OCI-LY7 (cell line): ENCODE measurements around the gene LEF1. TPM values are rescaled to one million over a fixed set of nuclear protein-coding genes. Genes with fewer than 3 reads are reported as not detected.

Experiments
- BruUV-seq: library from RNA; stranded (reverse); fragments of 400-500 nt; replicated peaks from 2 replicates; lab custom pipeline; 2021; lab: Mats Ljungman, UMichigan
- CTCF ChIA-PET: fragments of 300-600 bp; sonication (Branson Sonifier 250); formaldehyde crosslinking; loops from one replicate; lab custom pipeline; 2022; ENCODE audit warnings: antibody characterized with exemption; ENCODE audit not compliant: unreplicated experiment; lab: Charles Lee
- POLR2A ChIA-PET: fragments of 300-600 bp; sonication (Branson Sonifier 250); formaldehyde crosslinking; loops from one replicate; lab custom pipeline; 2022; ENCODE audit warnings: antibody characterized with exemption; lab: Charles Lee
- DNase-seq: peaks from one replicate; pipeline ENCODE4 v3.0.0-alpha.2; 2015; ENCODE audit warnings: low spot score
- H2AFZ ChIP-seq: fragments of 200-600 bp; sonication (generic), shearing (Covaris generic); 2 replicates; pipeline ENCODE4 v1.6.1; 2014; ENCODE audit warnings: mild to moderate bottlenecking, antibody characterized with exemption, low read length, moderate library complexity
- H3K27ac ChIP-seq: fragments of 200-600 bp; sonication (generic); 2 replicates; pipeline ENCODE4 v1.5.1; 2014; ENCODE audit warnings: mixed run types, low read depth, mild to moderate bottlenecking, moderate library complexity, low read length, inconsistent platforms; ENCODE audit not compliant: poor library complexity, severe bottlenecking
- H3K36me3 ChIP-seq: fragments of 200-600 bp; sonication (generic); 2 replicates; pipeline ENCODE4 v1.6.1; 2014; ENCODE audit warnings: mild to moderate bottlenecking, antibody characterized with exemption, low read length, moderate library complexity, mixed read lengths; ENCODE audit not compliant: insufficient read depth
- H3K4me1 ChIP-seq: fragments of 200-600 bp; sonication (generic); 2 replicates; pipeline ENCODE4 v1.5.1; 2014; ENCODE audit warnings: mild to moderate bottlenecking, low read length; ENCODE audit not compliant: insufficient read depth, poor library complexity, severe bottlenecking
- H3K4me2 ChIP-seq: fragments of 200-600 bp; sonication (generic); 2 replicates; pipeline ENCODE4 v1.6.1; 2014; ENCODE audit warnings: mild to moderate bottlenecking, low read length
- H3K4me3 ChIP-seq: fragments of 200-600 bp; sonication (generic); 2 replicates; pipeline ENCODE4 v1.5.1; 2014; ENCODE audit warnings: mild to moderate bottlenecking, low read depth, low read length; ENCODE audit not compliant: poor library complexity, severe bottlenecking
- H3K79me2 ChIP-seq: fragments of 200-600 bp; sonication (generic); 2 replicates; pipeline ENCODE4 v1.6.1; 2016; ENCODE audit warnings: low read depth, mild to moderate bottlenecking, low read length, moderate library complexity, mixed read lengths; ENCODE audit not compliant: insufficient read depth
- H3K9me2 ChIP-seq: fragments of 200-600 bp; sonication (generic); 2 replicates; pipeline ENCODE4 v1.6.1; 2016; ENCODE audit warnings: mild to moderate bottlenecking, low read length, mixed read lengths; ENCODE audit not compliant: insufficient read depth
- H3K9me3 ChIP-seq: fragments of 200-600 bp; sonication (generic); 2 replicates; pipeline ENCODE4 v1.6.1; 2014; ENCODE audit warnings: mild to moderate bottlenecking, mixed run types, low read length, mixed read lengths
- H4K20me1 ChIP-seq: fragments of 200-600 bp; sonication (generic); 2 replicates; pipeline ENCODE4 v1.6.1; 2014; ENCODE audit warnings: mild to moderate bottlenecking, antibody characterized with exemption, low read length, moderate library complexity, mixed read lengths; ENCODE audit not compliant: insufficient read depth
- EZH2phosphoT487 ChIP-seq: fragments of 200-600 bp; sonication (generic); IDR thresholded peaks from 2 replicates; pipeline ENCODE4 v1.6.1; 2018; ENCODE audit warnings: low read depth, borderline replicate concordance, mild to moderate bottlenecking, mixed run types, antibody characterized with exemption, low read length, moderate library complexity, mixed read lengths
- intact Hi-C: fragments of 100-400 bp; cut with micrococcal nuclease; formaldehyde crosslinking; loops from one replicate; pipeline ENCODE4 v1.10.0; 2022; ENCODE audit not compliant: unreplicated experiment
- total RNA-seq, 2 experiments: library from RNA; depleted of rRNA in 1 of 2; stranded (reverse); fragments of >200 nt in 1 of 2; shearing (Covaris generic) in 1 of 2; gene quantifications; 2 replicates each; pipeline ENCODE4 v1.2.3, GENCODE V29; 2014 to 2022
- TF ChIP-seq, protein P1 (sequence below): fragments of 200-600 bp; sonication (generic); conservative IDR thresholded peaks from 2 replicates; pipeline ENCODE4 v1.5.1; 2014; ENCODE audit warnings: mild to moderate bottlenecking, antibody characterized with exemption, low read length, moderate library complexity, mixed read lengths

The LEF1 gene
- total RNA-seq, 2 experiments from 2014 or later = 207 to 223 TPM

GRCh38 chr4:108185252-108185651, 16.5 kb upstream of the LEF1 start:
- Histone ChIP-seq H3K9me2 (no peaks in the 10 kb centered on the region), H2AFZ (no peak overlapping the region), H3K9me3 (no peaks in the 10 kb centered on the region), H3K4me1 (no peaks in the 10 kb centered on the region), H3K4me2 (no peak overlapping the region), H3K36me3 (no peaks in the 10 kb centered on the region), H3K4me3 (no peak overlapping the region), H3K79me2 (no peaks in the 10 kb centered on the region), H3K27ac (no peak overlapping the region), H4K20me1 (no peaks in the 10 kb centered on the region)
- POLR2A ChIA-PET = no interaction called here
- BruUV-seq = no TSS peak
- TF ChIP-seq EZH2phosphoT487 = no peak
- TF ChIP-seq, protein P1, sequence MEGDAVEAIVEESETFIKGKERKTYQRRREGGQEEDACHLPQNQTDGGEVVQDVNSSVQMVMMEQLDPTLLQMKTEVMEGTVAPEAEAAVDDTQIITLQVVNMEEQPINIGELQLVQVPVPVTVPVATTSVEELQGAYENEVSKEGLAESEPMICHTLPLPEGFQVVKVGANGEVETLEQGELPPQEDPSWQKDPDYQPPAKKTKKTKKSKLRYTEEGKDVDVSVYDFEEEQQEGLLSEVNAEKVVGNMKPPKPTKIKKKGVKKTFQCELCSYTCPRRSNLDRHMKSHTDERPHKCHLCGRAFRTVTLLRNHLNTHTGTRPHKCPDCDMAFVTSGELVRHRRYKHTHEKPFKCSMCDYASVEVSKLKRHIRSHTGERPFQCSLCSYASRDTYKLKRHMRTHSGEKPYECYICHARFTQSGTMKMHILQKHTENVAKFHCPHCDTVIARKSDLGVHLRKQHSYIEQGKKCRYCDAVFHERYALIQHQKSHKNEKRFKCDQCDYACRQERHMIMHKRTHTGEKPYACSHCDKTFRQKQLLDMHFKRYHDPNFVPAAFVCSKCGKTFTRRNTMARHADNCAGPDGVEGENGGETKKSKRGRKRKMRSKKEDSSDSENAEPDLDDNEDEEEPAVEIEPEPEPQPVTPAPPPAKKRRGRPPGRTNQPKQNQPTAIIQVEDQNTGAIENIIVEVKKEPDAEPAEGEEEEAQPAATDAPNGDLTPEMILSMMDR = no peak
- CTCF ChIA-PET = interaction anchor here (0.6 kb wide), 1 partner anchor 14 kb away, joined by 3 read pairs; no protein-coding TSS in a partner anchor
- DNase-seq = no peak
- intact Hi-C loops = no loop called here

DNA sequence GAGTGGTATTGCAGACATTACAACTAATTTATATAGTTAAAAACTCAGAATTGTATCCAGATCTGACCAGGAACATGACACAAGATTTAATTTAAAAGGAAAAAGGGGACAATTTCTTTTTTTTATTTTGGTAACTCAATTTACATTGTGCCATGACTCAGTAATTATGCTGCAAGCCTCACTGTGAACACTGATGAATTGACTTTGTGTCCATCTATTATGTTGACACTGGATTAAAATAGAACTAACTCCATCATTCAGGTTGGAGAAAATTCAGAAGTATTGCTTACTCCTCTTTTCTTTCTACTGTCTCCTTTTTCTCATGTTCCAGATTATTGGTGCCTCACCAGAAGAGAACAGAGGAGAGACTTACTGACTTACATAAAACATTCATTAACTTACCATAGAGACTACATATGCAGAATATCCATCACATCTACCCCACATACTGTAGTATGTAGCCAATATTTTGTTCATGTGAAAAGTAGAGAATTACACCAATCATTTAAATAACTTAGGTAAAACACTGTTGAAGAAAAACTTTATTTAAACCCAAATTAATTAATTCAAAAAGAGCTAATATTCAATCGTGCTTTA, 15.8 kb upstream of the LEF1 start:
- no peaks in the 10 kb centered on the region for H3K4me1 ChIP-seq
- H3K27ac ChIP-seq = no peak overlapping the region
- no peaks in the 10 kb centered on the region for H3K9me3 ChIP-seq
- intact Hi-C loops = no loop called here
- no peak overlapping the region for H3K4me3 ChIP-seq
- no peaks in the 10 kb centered on the region for H3K36me3 ChIP-seq
- no peaks in the 10 kb centered on the region for H3K79me2 ChIP-seq
- no peaks in the 10 kb centered on the region for H4K20me1 ChIP-seq
- BruUV-seq = no TSS peak
- H3K4me2 ChIP-seq = no peak overlapping the region
- TF ChIP-seq, protein P1 = no peak
- no peak for TF ChIP-seq EZH2phosphoT487
- CTCF ChIA-PET = no interaction called here
- no peaks in the 10 kb centered on the region for H3K9me2 ChIP-seq
- H2AFZ ChIP-seq = no peak overlapping the region
- no peak for DNase-seq
- POLR2A ChIA-PET = interaction anchor here (0.8 kb wide), 1 partner anchor 20 kb away, joined by 3 read pairs; no protein-coding TSS in a partner anchor

DNA sequence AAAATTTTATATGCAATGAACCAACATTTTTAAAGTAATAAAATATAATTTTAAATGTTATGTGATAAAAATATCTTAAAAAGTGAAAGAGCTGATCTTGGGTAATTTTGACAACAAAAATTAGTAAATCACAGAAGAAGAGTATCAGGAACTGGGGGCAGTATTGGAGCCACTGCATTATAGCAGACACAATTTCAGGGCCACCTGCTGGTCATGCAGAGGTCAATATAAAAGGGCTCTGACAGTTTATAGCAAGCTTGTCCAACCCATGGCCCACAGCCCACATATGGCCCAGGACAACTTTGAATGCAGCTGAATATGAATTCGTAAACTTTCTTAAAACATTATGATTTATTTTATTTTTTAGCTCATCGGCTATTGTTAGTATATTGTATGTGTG, 13.0 kb upstream of the LEF1 start:
- Histone ChIP-seq H3K4me1 (no peaks in the 10 kb centered on the region), H3K9me2 (no peaks in the 10 kb centered on the region), H3K9me3 (no peaks in the 10 kb centered on the region), H3K4me3 (no peak overlapping the region), H2AFZ (no peak overlapping the region), H3K4me2 (no peak overlapping the region), H3K79me2 (no peaks in the 10 kb centered on the region), H3K27ac (no peak overlapping the region), H4K20me1 (no peaks in the 10 kb centered on the region), H3K36me3 (no peaks in the 10 kb centered on the region)
- ChIA-PET POLR2A (interaction anchor here (0.5 to 1.8 kb wide), 7 partner anchors 9 to 146 kb away, joined by 3 to 5 read pairs (median 3); no protein-coding TSS in a partner anchor), CTCF (interaction anchor here (0.6 to 0.9 kb wide), 2 partner anchors 139 to 182 kb away, joined by 3 read pairs; no protein-coding TSS in a partner anchor)
- BruUV-seq = no TSS peak
- peak; percentile 59 for DNase-seq
- intact Hi-C loops = no loop called here
- TF ChIP-seq, protein P1 = peak; percentile 66
- no peak for TF ChIP-seq EZH2phosphoT487
